ENCODE results near the gene FAM168A.
"Not testable (repeated sequence)": the region's sequence is repeated elsewhere in the genome, so short reads cannot be mapped to it uniquely, and the experiment has no call there.

FAM168A gene

GRCh38 chr11:73592640-73593039, 5.3 kb downstream of the FAM168A start:
- DNase-seq, result no peak

- DNase-seq, result no peak
These were observed 6.2 kb downstream of the FAM168A start for GRCh38 chr11:73591743-73592142.

- DNase-seq, result no peak
These were observed 6.9 kb downstream of the FAM168A start for GRCh38 chr11:73590991-73591390.

GRCh38 chr11:73586791-73587190, 11.1 kb downstream of the FAM168A start:
- DNase-seq, result no peak

GRCh38 chr11:73585834-73586575, 11.9 kb downstream of the FAM168A start:
- DNase-seq, result no peak

- no peak for DNase-seq
These were observed 13.1 kb downstream of the FAM168A start for GRCh38 chr11:73584831-73585230.

GRCh38 chr11:73582653-73583052, 15.3 kb downstream of the FAM168A start:
- DNase-seq, result no peak

GRCh38 chr11:73580749-73581148, 17.2 kb downstream of the FAM168A start:
- DNase-seq, result not testable (repeated sequence)

- DNase-seq, result no peak
These were observed 18.1 kb downstream of the FAM168A start for GRCh38 chr11:73579641-73580434.

- no peak for DNase-seq
These were observed 19.2 kb downstream of the FAM168A start for GRCh38 chr11:73578592-73579185.

- DNase-seq, result no peak
These were observed 20.4 kb downstream of the FAM168A start for GRCh38 chr11:73577496-73577917.

- DNase-seq, result no peak
These were observed 21.7 kb downstream of the FAM168A start for GRCh38 chr11:73576185-73576614.

GRCh38 chr11:73571982-73572381, 25.9 kb downstream of the FAM168A start:
- DNase-seq, result not testable (repeated sequence)

- DNase-seq, result no peak
These were observed 27.3 kb downstream of the FAM168A start for GRCh38 chr11:73570415-73571114.

GRCh38 chr11:73566977-73567755, 30.7 kb downstream of the FAM168A start:
- no peak for DNase-seq

GRCh38 chr11:73566422-73566821, 31.5 kb downstream of the FAM168A start:
- no peak for DNase-seq

- peak; percentile 32 for DNase-seq
These were observed 32.1 kb downstream of the FAM168A start for GRCh38 chr11:73565804-73566203.

- DNase-seq, result no peak
These were observed 33.0 kb downstream of the FAM168A start for GRCh38 chr11:73564903-73565302.

- DNase-seq, result no peak
These were observed 34.2 kb downstream of the FAM168A start for GRCh38 chr11:73563539-73564200.

- DNase-seq, result no peak
These were observed 38.2 kb downstream of the FAM168A start for GRCh38 chr11:73559743-73560142.

GRCh38 chr11:73556966-73557365, 40.9 kb downstream of the FAM168A start:
- no peak for DNase-seq

GRCh38 chr11:73555615-73556014, 42.3 kb downstream of the FAM168A start:
- DNase-seq, result no peak

All from NCI-H1694 treated with DMSO at 0.1 percent for 48 hours (cell line).